Lung (tissue), 12 donors: ENCODE measurements around the gene CD44. TPM values are rescaled to one million over a fixed set of nuclear protein-coding genes. Genes with fewer than 3 reads are reported as not detected.

Experiments
- ATAC-seq: fragments of 200-7000 bp; cut with Tn5 transposase; one replicate; pipeline ENCODE4 v1.9.1; 2020; ENCODE audit warnings: moderate number of reproducible peaks; ENCODE audit not compliant: insufficient read depth, low FRiP score
- DNase-seq, 3 donors: peaks; one replicate each; pipeline ENCODE4 v3.0.0-alpha.2; 2013 to 2017
- H3K27ac ChIP-seq, 2 donors: one replicate each; pipeline ENCODE4 v1.5.1; 2013; ENCODE audit warnings: mild to moderate bottlenecking in 2 of 2, moderate library complexity in 2 of 2, control low read depth in 1 of 2, inconsistent platforms in 1 of 2, low read depth in 1 of 2, low read length in 1 of 2
- H3K27me3 ChIP-seq, 3 donors: one replicate each; pipeline ENCODE4 v1.5.1; 2013; ENCODE audit warnings: low read length in 2 of 3; ENCODE audit not compliant: control insufficient read depth in 3 of 3, insufficient read depth in 3 of 3
- H3K36me3 ChIP-seq, 4 donors: one replicate each; pipeline ENCODE4 v1.5.1; 2013; ENCODE audit warnings: low read length in 4 of 4, mild to moderate bottlenecking in 1 of 4, moderate library complexity in 1 of 4; ENCODE audit not compliant: control insufficient read depth in 4 of 4, insufficient read depth in 4 of 4
- H3K4me1 ChIP-seq, 5 donors: one replicate each; pipeline ENCODE4 v1.5.1; 2013; ENCODE audit warnings: low read length in 5 of 5, mild to moderate bottlenecking in 2 of 5, moderate library complexity in 1 of 5; ENCODE audit not compliant: control insufficient read depth in 5 of 5, insufficient read depth in 5 of 5
- H3K4me3 ChIP-seq: one replicate; pipeline ENCODE4 v1.5.1; 2013; ENCODE audit warnings: mild to moderate bottlenecking, control low read depth, moderate library complexity
- H3K9ac ChIP-seq, 2 donors: one replicate each; pipeline ENCODE4 v1.5.1; 2013; ENCODE audit warnings: low read length in 2 of 2, control low read depth in 1 of 2; ENCODE audit not compliant: insufficient read depth in 1 of 2
- H3K9me3 ChIP-seq, 4 donors: one replicate each; pipeline ENCODE4 v1.5.1; 2013; ENCODE audit warnings: low read length in 3 of 4, mild to moderate bottlenecking in 1 of 4, moderate library complexity in 1 of 4; ENCODE audit not compliant: control insufficient read depth in 4 of 4, insufficient read depth in 3 of 4
- CTCF ChIP-seq: IDR thresholded peaks from 2 replicates; pipeline ENCODE4 v1.5.1; 2012; ENCODE audit warnings: mild to moderate bottlenecking; ENCODE audit errors: control extremely low read depth, extremely low read depth
- WGBS, 2 donors: extraction: QIAGEN DNeasy Blood & Tissue Kit; methylation state at CpG; one replicate each; pipeline ENCODE4 v1.1.7; 2013; 5-methylcytosine and 5-hydroxymethylcytosine counted together
- polyA plus RNA-seq, 2 donors: library from polyadenylated mRNA; stranded (reverse); fragments of 200-250 nt; gene quantifications; one replicate each; pipeline ENCODE4 v1.2.1, GENCODE V29; 2013
- total RNA-seq, 2 donors: library from RNA; depleted of rRNA in 1 of 2; stranded (reverse); fragments of >200 nt in 1 of 2; gene quantifications; one replicate each; pipeline ENCODE4 v1.2.1, GENCODE V29; 2014 to 2021
- donor health status: control.
- donor health status: control.
- donor health status: Bipolar disorder and iron deficiency.
- donor health status: healthy.
- donor health status: DM: yes; HTN: yes; CAD: no.

Gene CD44
- total and polyA plus RNA-seq, 4 donors, result 115 to 636 (median 544) TPM

GRCh38 chr11:35109041-35109440 is 29.9 kb upstream of the CD44 start:
- Histone ChIP-seq H3K9ac (no peak overlapping the region), H3K27ac (no peak overlapping the region), H3K9me3 (no peaks in the 10 kb centered on the region), H3K36me3 (no peaks in the 10 kb centered on the region), H3K4me1 (peaks cover 0 to 10% (median 0%) of the 10 kb centered on the region in 5 donors), H3K4me3 (no peak overlapping the region), H3K27me3 (no peaks in the 10 kb centered on the region)
- DNase-seq, result no peak
- no peak for ATAC-seq
- TF ChIP-seq CTCF, result no peak

GRCh38 chr11:35109827-35110226 is 29.1 kb upstream of the CD44 start:
- Histone ChIP-seq H3K4me1 (peaks cover 0 to 10% (median 2%) of the 10 kb centered on the region in 5 donors), H3K27ac (no peak overlapping the region), H3K27me3 (no peaks in the 10 kb centered on the region), H3K9me3 (no peaks in the 10 kb centered on the region), H3K4me3 (no peak overlapping the region), H3K36me3 (no peaks in the 10 kb centered on the region), H3K9ac (no peak overlapping the region)
- DNase-seq (no peak), ATAC-seq (no peak)
- TF ChIP-seq CTCF, result no peak

- ATAC-seq, result peak; percentile 56
- H3K9ac ChIP-seq, result no peak overlapping the region
- WGBS, 2 donors, result 66 to 75% methylated on average over 4 of the region's 4 CpGs
These were observed 27.6 kb upstream of the CD44 start for GRCh38 chr11:35111161-35112055.

More at GRCh38 chr11:35111161-35112055, 27.6 kb upstream of the CD44 start:
- H3K4me1 ChIP-seq, result peaks cover 0 to 10% (median 3%) of the 10 kb centered on the region in 5 donors
- H3K27ac ChIP-seq, result no peak overlapping the region
- no peak for DNase-seq
- no peak overlapping the region for H3K4me3 ChIP-seq
- no peaks in the 10 kb centered on the region for H3K27me3 ChIP-seq
- no peaks in the 10 kb centered on the region for H3K36me3 ChIP-seq
- TF ChIP-seq CTCF, result no peak
- H3K9me3 ChIP-seq, result no peaks in the 10 kb centered on the region
